Endothelial cell (in vitro differentiated cells): Measurements from ENCODE around the gene STX8. TPM values are rescaled to one million over a fixed set of nuclear protein-coding genes. Genes with fewer than 3 reads are reported as not detected.

Source experiments
- DNase-seq: peaks from one replicate; pipeline ENCODE4 v3.0.0; 2021; ENCODE audit warnings: low spot score
- H3K27ac Mint-ChIP-seq: one replicate; pipeline ENCODE4 v1.8.0; 2021; ENCODE audit warnings: mixed read lengths, inconsistent platforms; ENCODE audit not compliant: unreplicated experiment
- H3K27me3 Mint-ChIP-seq: one replicate; pipeline ENCODE4 v1.8.0; 2021; ENCODE audit warnings: mild to moderate bottlenecking, moderate library complexity, mixed read lengths, inconsistent platforms; ENCODE audit not compliant: unreplicated experiment
- H3K36me3 Mint-ChIP-seq: one replicate; pipeline ENCODE4 v1.8.0; 2021; ENCODE audit warnings: mild to moderate bottlenecking, low read depth, mixed read lengths, inconsistent platforms; ENCODE audit not compliant: unreplicated experiment
- H3K4me1 Mint-ChIP-seq: one replicate; pipeline ENCODE4 v1.8.0; 2021; ENCODE audit warnings: mild to moderate bottlenecking, mixed read lengths, inconsistent platforms; ENCODE audit not compliant: unreplicated experiment
- H3K4me3 Mint-ChIP-seq: one replicate; pipeline ENCODE4 v1.8.0; 2021; ENCODE audit warnings: mild to moderate bottlenecking, mixed read lengths, inconsistent platforms; ENCODE audit not compliant: unreplicated experiment
- H3K9me3 Mint-ChIP-seq: one replicate; pipeline ENCODE4 v1.8.0; 2021; ENCODE audit warnings: mixed read lengths, inconsistent platforms; ENCODE audit not compliant: unreplicated experiment
- CTCF ChIP-seq: fragments of 200-600 bp; sonication (generic); IDR thresholded peaks from one replicate; pipeline ENCODE4 v1.5.0; 2021; ENCODE audit warnings: antibody characterized with exemption; ENCODE audit not compliant: unreplicated experiment
- total RNA-seq: library from RNA; stranded (reverse); fragmentation: NEBNext Ultra II Directional; extraction: Animal tissue kit (Norgen Biotek cat#: 25700); gene quantifications from one replicate; pipeline ENCODE4 v1.2.1, GENCODE V29; 2021; ENCODE audit not compliant: unreplicated experiment

Gene STX8
- total RNA-seq, 1 donor from 2014 or later = 49.2 TPM

- no peaks in the 10 kb centered on the region for H3K4me1 Mint-ChIP-seq
- H3K27ac Mint-ChIP-seq = no peak overlapping the region
- H3K9me3 Mint-ChIP-seq = no peaks in the 10 kb centered on the region
- TF ChIP-seq CTCF = no peak
- H3K27me3 Mint-ChIP-seq = no peaks in the 10 kb centered on the region
- DNase-seq = no peak
- H3K36me3 Mint-ChIP-seq = no peaks in the 10 kb centered on the region
- H3K4me3 Mint-ChIP-seq = no peak overlapping the region
Measured at GRCh38 chr17:9436630-9437029, 139.0 kb downstream of the STX8 start.

GRCh38 chr17:9435165-9435564 is 140.5 kb downstream of the STX8 start:
- no peak for TF ChIP-seq CTCF
- Mint-ChIP-seq H3K9me3 (no peaks in the 10 kb centered on the region), H3K36me3 (no peaks in the 10 kb centered on the region), H3K27ac (no peak overlapping the region), H3K4me1 (no peaks in the 10 kb centered on the region), H3K27me3 (no peaks in the 10 kb centered on the region), H3K4me3 (no peak overlapping the region)
- DNase-seq = no peak

GRCh38 chr17:9434642-9435057 is 141.0 kb downstream of the STX8 start:
- no peak for DNase-seq
- Mint-ChIP-seq H3K4me3 (no peak overlapping the region), H3K27ac (no peak overlapping the region), H3K9me3 (no peaks in the 10 kb centered on the region), H3K4me1 (no peaks in the 10 kb centered on the region), H3K27me3 (no peaks in the 10 kb centered on the region), H3K36me3 (no peaks in the 10 kb centered on the region)
- TF ChIP-seq CTCF = no peak

- Mint-ChIP-seq H3K27me3 (no peaks in the 10 kb centered on the region), H3K4me1 (no peaks in the 10 kb centered on the region), H3K4me3 (no peak overlapping the region), H3K27ac (no peak overlapping the region), H3K36me3 (no peaks in the 10 kb centered on the region), H3K9me3 (no peaks in the 10 kb centered on the region)
- no peak for TF ChIP-seq CTCF
- no peak for DNase-seq
Measured at GRCh38 chr17:9432934-9433421, 142.6 kb downstream of the STX8 start.

GRCh38 chr17:9432134-9432885 is 143.3 kb downstream of the STX8 start:
- Mint-ChIP-seq H3K27ac (no peak overlapping the region), H3K27me3 (no peaks in the 10 kb centered on the region), H3K4me1 (no peaks in the 10 kb centered on the region), H3K4me3 (no peak overlapping the region), H3K36me3 (no peaks in the 10 kb centered on the region), H3K9me3 (no peaks in the 10 kb centered on the region)
- DNase-seq = no peak
- no peak for TF ChIP-seq CTCF
